Hepatocyte (in vitro differentiated cells): ENCODE measurements around the gene SP100. TPM values are rescaled to one million over a fixed set of nuclear protein-coding genes. Genes with fewer than 3 reads are reported as not detected.
A peak's percentile ranks its signal among the peaks of the same experiment; 100 is the strongest.

ENCODE experiments used
- DNase-seq: peaks from one replicate; pipeline ENCODE4 v3.0.0-alpha.2; 2016; ENCODE audit warnings: low spot score
- H2AFZ ChIP-seq: fragments of 200-600 bp; sonication (generic); 2 replicates; pipeline ENCODE4 v1.6.0; 2016; ENCODE audit warnings: antibody characterized with exemption, mild to moderate bottlenecking
- H3K27ac ChIP-seq: fragments of 200-600 bp; sonication (generic); 2 replicates; pipeline ENCODE4 v1.5.1; 2016; ENCODE audit warnings: mild to moderate bottlenecking
- H3K27me3 ChIP-seq: fragments of 200-600 bp; sonication (generic); 2 replicates; pipeline ENCODE4 v1.6.1; 2016
- H3K36me3 ChIP-seq: fragments of 200-600 bp; sonication (generic); replicated peaks from 2 replicates; pipeline ENCODE4 v1.5.1; 2016; ENCODE audit warnings: low read depth; ENCODE audit not compliant: insufficient read depth
- H3K4me1 ChIP-seq: fragments of 200-600 bp; sonication (generic); 2 replicates; pipeline ENCODE4 v1.5.1; 2016; ENCODE audit warnings: mild to moderate bottlenecking, moderate library complexity; ENCODE audit not compliant: insufficient read depth
- H3K4me2 ChIP-seq: fragments of 200-600 bp; sonication (generic); 2 replicates; pipeline ENCODE4 v1.6.0; 2016
- H3K4me3 ChIP-seq: fragments of 200-600 bp; sonication (generic); 2 replicates; pipeline ENCODE4 v1.5.1; 2016; ENCODE audit warnings: mild to moderate bottlenecking
- H3K79me2 ChIP-seq: fragments of 200-600 bp; sonication (generic); 2 replicates; pipeline ENCODE4 v1.6.0; 2017; ENCODE audit warnings: mild to moderate bottlenecking
- H3K9me2 ChIP-seq: fragments of 200-600 bp; sonication (generic); replicated peaks from 2 replicates; pipeline ENCODE4 v1.6.0; 2017; ENCODE audit warnings: mild to moderate bottlenecking; ENCODE audit not compliant: insufficient read depth
- H3K9me3 ChIP-seq: fragments of 200-600 bp; sonication (generic); 2 replicates; pipeline ENCODE4 v1.5.1; 2016; ENCODE audit warnings: low read depth, mild to moderate bottlenecking
- H4K20me1 ChIP-seq: fragments of 200-600 bp; sonication (generic); 2 replicates; pipeline ENCODE4 v1.6.0; 2016; ENCODE audit warnings: mild to moderate bottlenecking; ENCODE audit not compliant: insufficient read depth, poor library complexity, severe bottlenecking
- EZH2 ChIP-seq: fragments of 200-600 bp; sonication (generic); IDR thresholded peaks from 2 replicates; pipeline ENCODE4 v1.6.1; 2016; ENCODE audit warnings: antibody characterized with exemption, mild to moderate bottlenecking, borderline replicate concordance
- EZH2phosphoT487 ChIP-seq: fragments of 200-600 bp; sonication (generic); IDR thresholded peaks from one replicate; pipeline ENCODE4 v1.6.1; 2018; ENCODE audit warnings: antibody characterized with exemption, mild to moderate bottlenecking, low read depth, moderate library complexity; ENCODE audit not compliant: unreplicated experiment, severe bottlenecking
- WGBS: methylation state at CpG from one replicate; pipeline ENCODE4 v1.1.6; 2016; ENCODE audit warnings: low lambda C conversion rate; ENCODE audit errors: missing lambda C conversion rate; 5-methylcytosine and 5-hydroxymethylcytosine counted together
- polyA plus RNA-seq: library from polyadenylated mRNA; unstranded; fragments of >200 nt; fragmentation: Nextera tagmentation; extraction: Ambion mirVana; gene quantifications from 2 replicates; pipeline ENCODE4 v1.2.1, GENCODE V29; 2016
- total RNA-seq: library from RNA; depleted of rRNA; stranded (reverse); fragments of >200 nt; gene quantifications from 2 replicates; pipeline ENCODE4 v1.2.3, GENCODE V29; 2014
- TF ChIP-seq, protein P1 (sequence below): fragments of 200-600 bp; sonication (generic); IDR thresholded peaks from 2 replicates; pipeline ENCODE4 v1.5.1; 2016; ENCODE audit warnings: antibody characterized with exemption, mild to moderate bottlenecking; ENCODE audit not compliant: poor library complexity

Gene SP100
- total and polyA plus RNA-seq, 2 experiments from 2014 or later: 30.5 to 42.2 TPM

DNA sequence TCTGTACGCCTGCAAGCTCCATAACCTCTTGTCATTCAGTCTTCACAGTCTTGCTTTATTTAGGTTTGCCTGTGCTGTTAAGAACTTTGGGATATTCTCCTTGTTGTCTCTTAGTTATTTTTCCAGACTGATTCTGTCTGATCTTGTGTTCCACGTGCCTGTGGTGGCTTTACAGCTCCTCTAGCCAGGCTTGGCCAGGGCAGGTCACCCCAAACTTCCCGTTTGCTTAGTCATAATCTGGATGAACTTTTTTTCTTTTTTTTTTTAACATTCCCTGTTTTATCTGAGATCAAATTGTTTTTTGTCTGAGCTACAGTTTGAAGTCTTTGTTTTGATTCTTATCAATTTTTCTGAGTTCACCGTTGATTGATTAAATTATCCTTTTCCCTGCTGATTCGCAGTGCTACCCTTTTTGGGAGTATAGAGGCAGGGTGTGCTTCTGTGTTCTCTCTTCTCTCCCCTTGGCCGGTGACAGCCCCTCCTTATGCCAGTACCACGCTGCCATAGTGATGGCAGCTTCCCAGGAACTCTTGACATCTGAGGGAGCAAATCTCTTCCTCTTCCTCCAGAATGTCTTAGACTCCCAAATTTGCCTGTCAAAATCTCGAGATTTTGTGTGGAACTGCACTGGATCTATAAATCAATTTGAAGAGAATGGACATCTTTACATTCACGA is 2.5 kb downstream of the SP100 start:
- no peak overlapping the region for H2AFZ ChIP-seq
- H3K9me3 ChIP-seq: no peaks in the 10 kb centered on the region
- H3K9me2 ChIP-seq: no peaks in the 10 kb centered on the region
- H3K4me1 ChIP-seq: peaks cover 4% of the 10 kb centered on the region
- H3K27ac ChIP-seq: no peak overlapping the region
- no peak overlapping the region for H3K4me3 ChIP-seq
- H3K36me3 ChIP-seq: no peaks in the 10 kb centered on the region
- H3K79me2 ChIP-seq: peaks cover 38% of the 10 kb centered on the region
- H3K4me2 ChIP-seq: peak overlapping the region; percentile 85
- TF ChIP-seq, protein P1, sequence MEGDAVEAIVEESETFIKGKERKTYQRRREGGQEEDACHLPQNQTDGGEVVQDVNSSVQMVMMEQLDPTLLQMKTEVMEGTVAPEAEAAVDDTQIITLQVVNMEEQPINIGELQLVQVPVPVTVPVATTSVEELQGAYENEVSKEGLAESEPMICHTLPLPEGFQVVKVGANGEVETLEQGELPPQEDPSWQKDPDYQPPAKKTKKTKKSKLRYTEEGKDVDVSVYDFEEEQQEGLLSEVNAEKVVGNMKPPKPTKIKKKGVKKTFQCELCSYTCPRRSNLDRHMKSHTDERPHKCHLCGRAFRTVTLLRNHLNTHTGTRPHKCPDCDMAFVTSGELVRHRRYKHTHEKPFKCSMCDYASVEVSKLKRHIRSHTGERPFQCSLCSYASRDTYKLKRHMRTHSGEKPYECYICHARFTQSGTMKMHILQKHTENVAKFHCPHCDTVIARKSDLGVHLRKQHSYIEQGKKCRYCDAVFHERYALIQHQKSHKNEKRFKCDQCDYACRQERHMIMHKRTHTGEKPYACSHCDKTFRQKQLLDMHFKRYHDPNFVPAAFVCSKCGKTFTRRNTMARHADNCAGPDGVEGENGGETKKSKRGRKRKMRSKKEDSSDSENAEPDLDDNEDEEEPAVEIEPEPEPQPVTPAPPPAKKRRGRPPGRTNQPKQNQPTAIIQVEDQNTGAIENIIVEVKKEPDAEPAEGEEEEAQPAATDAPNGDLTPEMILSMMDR: no peak
- TF ChIP-seq EZH2 (no peak), EZH2phosphoT487 (no peak)
- DNase-seq: no peak
- no peaks in the 10 kb centered on the region for H4K20me1 ChIP-seq
- H3K27me3 ChIP-seq: no peaks in the 10 kb centered on the region
- 80% methylated on average over 9 of the region's 9 CpGs for WGBS

- Histone ChIP-seq H3K9me2 (no peaks in the 10 kb centered on the region), H3K27ac (no peak overlapping the region), H3K27me3 (no peaks in the 10 kb centered on the region), H3K9me3 (no peaks in the 10 kb centered on the region), H3K79me2 (peaks cover 38% of the 10 kb centered on the region), H4K20me1 (no peaks in the 10 kb centered on the region), H3K4me2 (no peak overlapping the region), H2AFZ (no peak overlapping the region), H3K4me1 (peaks cover 4% of the 10 kb centered on the region), H3K36me3 (no peaks in the 10 kb centered on the region), H3K4me3 (no peak overlapping the region)
- WGBS: 96% methylated on average over 4 of the region's 4 CpGs
- DNase-seq: no peak
- TF ChIP-seq, protein P1: no peak
- TF ChIP-seq EZH2phosphoT487 (no peak), EZH2 (no peak)
Observed at GRCh38 chr2:230419181-230419580, 3.2 kb downstream of the SP100 start.

DNA sequence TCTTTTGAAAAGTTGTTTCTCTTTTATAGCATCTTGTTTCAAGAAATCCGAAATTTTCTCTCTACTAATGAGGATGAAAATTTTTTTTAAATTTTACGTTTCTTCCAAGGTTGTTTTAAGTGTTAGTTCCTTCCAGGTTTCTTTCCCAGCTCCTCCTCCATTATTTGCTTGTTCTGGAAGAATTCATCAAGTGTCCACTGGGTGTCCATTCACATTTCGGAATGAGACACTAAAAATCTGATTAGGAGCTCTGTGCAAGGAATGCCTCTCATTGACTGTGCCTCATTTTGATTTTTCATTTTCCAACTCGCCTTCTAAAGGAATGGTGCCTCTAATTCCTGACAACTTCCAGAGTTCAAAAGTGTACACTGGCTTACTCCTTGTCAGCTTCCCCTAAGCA is 6.1 kb downstream of the SP100 start:
- no peak overlapping the region for H3K4me2 ChIP-seq
- no peaks in the 10 kb centered on the region for H3K9me2 ChIP-seq
- DNase-seq: no peak
- TF ChIP-seq EZH2phosphoT487 (no peak), EZH2 (no peak)
- TF ChIP-seq, protein P1: no peak
- no peak overlapping the region for H2AFZ ChIP-seq
- no peaks in the 10 kb centered on the region for H3K27me3 ChIP-seq
- no peaks in the 10 kb centered on the region for H3K36me3 ChIP-seq
- no peaks in the 10 kb centered on the region for H3K4me1 ChIP-seq
- no peaks in the 10 kb centered on the region for H3K9me3 ChIP-seq
- H3K27ac ChIP-seq: no peak overlapping the region
- no peaks in the 10 kb centered on the region for H4K20me1 ChIP-seq
- H3K79me2 ChIP-seq: peaks cover 50% of the 10 kb centered on the region
- no peak overlapping the region for H3K4me3 ChIP-seq
- WGBS: 83% methylated on average over 4 of the region's 4 CpGs
